Kasumi-1 (cell line): ENCODE results near the gene SASH1.
"Not testable (repeated sequence)": the region's sequence is repeated elsewhere in the genome, so short reads cannot be mapped to it uniquely, and the experiment has no call there.

ENCODE experiments used
- DNase-seq, 2 experiments: peaks; one replicate each; lab custom pipeline; 2025; lab: John Stamatoyannopoulos, UW

The SASH1 gene

DNA sequence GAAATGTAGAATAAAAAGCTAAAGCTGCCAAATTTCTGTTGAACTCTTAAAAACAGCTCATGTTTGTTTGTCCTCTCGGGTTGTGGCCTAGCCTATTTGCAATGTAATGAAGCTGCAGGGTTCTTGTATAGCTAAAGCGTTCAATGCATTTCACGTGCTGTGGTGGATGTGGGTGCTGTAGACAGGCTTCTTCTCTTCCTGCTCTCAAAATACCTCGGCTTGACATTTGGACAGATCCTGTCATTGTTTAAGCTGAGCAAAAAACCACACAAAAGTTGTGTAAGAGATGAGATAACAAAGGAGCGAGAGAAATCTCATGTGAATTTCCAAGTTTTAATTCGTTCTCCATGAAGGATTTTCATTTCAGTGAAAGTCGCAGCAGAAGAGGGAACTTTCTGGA is 207.9 kb downstream of the SASH1 start:
- DNase-seq = peak; percentile 66 to 69

DNA sequence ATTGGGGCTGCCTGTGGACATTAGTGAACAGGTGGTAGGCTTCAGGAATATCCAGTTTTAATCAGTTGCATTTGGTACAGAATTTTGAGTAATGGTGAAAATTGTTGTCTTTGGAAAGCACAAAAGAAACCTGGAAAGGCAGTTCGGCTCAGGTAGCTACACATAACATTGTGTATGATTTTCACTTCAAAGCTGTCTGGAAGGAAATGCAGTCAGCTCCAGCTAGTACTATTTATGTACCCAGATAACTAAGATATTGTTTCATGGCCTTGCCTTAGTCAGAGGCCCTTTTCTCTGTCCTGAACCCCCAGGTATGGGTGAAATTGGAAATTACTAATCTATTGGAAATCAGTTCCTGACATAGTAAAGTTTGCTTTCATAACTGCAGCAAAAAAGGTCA is 208.6 kb downstream of the SASH1 start:
- DNase-seq = no peak

GRCh38 chr6:148556410-148556809 is 213.8 kb downstream of the SASH1 start:
- DNase-seq = peak in 1 of 2 experiments; percentile 6

GRCh38 chr6:148557796-148558321 is 215.2 kb downstream of the SASH1 start:
- peak; percentile 61 to 64 for DNase-seq

- DNase-seq = peak; percentile 3 to 31
Observed at GRCh38 chr6:148559848-148560433, 217.3 kb downstream of the SASH1 start.

- no peak for DNase-seq
Observed at GRCh38 chr6:148561629-148562028, 219.0 kb downstream of the SASH1 start.

DNA sequence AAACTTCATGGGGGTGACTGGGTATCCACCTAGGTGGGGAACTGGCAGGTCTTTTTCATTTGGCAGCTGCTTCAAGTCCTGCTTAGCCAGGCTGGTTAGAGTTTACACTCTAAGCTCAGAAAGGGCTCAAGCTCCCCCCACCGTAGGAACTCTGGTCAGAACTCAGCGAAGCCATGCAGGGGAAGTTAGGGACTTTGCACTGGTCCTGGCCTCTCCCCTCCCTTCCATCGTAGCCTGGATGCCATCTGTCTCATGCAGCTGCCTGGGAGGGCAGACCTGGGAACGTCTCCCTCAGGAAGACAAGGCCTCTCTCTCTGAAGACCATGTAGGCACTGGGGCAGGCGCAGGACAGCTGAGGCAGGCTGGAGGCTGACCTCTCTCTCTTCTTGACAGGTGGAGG is 220.4 kb downstream of the SASH1 start:
- DNase-seq = no peak

DNA sequence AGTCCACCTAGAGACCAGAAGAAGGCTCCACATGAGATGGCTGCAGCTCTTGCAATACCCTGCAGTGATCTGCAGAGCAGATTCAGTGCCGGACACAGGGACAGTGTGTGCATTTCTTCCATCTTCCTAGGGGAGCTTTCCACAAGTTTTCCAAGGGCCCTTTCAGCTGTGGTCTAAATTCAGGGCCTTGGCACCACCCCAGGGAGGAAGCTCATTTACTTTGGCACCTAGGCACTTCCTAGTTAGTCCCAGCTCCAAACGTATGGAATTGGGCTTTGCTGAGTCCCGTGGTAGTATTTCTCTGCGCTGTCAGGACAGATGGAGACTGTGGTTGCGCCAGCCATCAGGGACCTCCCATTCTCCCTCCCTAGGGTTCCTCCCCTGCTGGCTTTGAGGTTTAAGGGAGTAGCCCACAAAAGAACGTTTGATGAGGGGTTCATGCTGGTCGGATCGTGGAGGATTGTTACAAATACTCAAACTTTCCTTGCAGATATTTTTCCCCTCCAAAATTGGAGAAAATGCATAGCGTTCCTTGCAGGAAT is 221.9 kb downstream of the SASH1 start:
- DNase-seq = no peak

DNA sequence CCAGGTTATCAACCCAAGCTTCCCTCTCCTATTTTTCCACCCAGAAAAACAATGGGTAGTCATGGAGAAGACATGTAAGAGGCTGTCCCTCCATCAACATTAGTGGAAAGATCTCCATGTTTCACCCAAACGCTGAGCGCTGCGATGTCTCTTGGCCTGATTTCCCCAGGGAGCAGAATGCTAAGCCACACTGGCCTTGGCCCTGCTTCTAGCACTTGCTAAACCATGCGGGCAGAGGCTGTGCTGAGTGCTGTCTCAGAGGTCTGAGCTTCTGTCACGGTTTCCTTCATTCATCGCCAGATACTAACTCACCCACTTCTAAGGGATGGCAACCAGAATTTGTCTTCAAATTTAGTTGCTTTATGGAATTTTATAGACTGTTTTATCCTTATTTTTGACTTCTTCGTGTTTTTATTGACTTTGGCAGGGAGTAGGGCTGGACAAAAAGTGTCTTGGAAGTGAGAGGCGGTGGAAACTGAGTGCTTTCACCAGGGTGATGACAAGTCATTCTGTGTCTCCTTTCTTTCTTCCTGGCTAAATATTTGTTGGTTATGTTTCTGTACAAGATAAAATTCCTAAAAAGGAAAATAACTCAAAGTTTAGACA is 222.8 kb downstream of the SASH1 start:
- no peak for DNase-seq

- DNase-seq = no peak
Observed at GRCh38 chr6:148565930-148566663, 223.5 kb downstream of the SASH1 start.

DNA sequence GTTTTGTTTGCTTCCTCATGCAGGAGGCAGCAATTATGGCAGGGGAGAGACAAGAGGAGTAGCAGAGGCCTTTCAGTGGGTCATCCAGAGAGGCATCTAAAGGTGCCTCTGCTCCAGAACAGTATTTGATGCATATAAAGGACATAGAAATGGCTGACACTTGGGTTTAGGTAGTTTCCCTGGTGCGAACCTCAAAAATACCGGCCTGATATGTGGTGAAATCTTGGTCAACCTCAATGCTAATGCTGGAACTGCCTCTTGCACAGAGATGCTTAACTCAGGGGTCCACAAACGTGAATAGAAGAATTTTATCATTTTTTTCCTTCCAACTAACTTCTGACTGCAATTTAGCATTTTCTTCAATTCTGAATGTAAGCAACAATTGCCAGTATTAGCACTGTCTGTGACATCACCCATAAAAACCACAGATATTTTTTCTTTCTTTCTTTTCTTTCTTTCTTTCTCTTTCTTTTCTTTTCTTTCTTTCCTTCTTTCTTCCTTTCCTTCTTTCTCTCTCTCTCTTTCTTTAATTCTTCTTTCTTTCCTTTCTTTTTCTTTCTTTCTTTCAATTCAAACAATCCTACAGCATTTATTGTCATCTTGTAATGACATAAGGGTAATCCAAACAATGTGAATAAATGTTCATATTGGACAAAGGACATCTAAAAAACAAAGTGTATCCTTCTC is 224.2 kb downstream of the SASH1 start:
- no peak for DNase-seq

DNA sequence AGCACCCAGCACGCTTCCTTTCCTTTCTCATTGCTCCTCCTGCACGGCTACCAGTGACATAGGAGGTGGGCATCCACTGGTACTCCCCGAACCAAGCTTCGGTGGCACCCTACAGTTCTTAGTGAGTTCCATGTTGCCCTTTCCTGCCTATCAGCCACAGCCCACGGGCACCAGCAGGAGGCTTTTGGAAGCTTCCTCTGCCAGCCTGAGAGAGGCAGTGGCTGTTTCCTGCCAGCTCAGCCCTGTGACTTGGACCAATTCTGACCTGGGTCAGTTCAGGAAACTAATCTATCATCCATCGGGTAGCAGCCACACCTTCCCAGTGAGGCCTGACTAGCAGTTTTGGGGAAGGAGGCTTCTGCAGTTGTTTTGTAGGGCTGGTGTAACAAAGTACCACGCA is 227.8 kb downstream of the SASH1 start:
- DNase-seq = no peak

DNA sequence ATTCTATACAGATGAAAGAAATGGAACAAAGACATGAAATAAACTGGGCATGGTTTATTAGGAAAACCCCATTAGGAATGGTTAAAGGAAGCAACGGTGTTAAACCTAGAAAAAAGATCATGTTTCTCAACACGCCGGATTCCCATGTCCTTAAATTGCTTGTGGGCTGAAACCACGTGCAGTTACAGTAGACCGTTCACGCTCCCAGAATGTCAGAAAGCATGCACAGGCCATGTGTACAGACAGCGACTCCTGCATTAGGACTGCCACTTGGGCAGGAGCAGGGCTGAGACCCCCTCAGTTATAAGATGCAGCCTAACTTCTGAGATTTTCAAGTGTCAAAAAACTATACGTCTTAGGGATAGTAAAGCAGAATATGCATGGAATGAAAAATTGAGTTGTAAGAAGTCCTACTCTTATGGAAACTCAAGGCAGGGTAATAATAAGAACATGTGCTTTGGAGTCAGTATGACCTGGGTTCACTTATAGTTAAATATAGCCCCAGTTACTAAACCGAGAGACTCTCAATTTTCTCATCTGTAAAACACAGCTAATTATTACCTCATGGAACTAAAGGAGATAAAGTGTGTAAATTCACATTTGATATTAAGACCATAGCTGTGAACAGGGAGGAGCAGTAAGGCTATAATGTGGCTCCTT is 230.2 kb downstream of the SASH1 start:
- DNase-seq = no peak

GRCh38 chr6:148573922-148574321 is 231.3 kb downstream of the SASH1 start:
- DNase-seq = no peak

- peak; percentile 83 to 86 for DNase-seq
Observed at GRCh38 chr6:148577687-148578488, 235.2 kb downstream of the SASH1 start.

GRCh38 chr6:148578489-148578814 is 235.8 kb downstream of the SASH1 start:
- no peak for DNase-seq

GRCh38 chr6:148578837-148579565 is 236.4 kb downstream of the SASH1 start:
- no peak for DNase-seq

DNA sequence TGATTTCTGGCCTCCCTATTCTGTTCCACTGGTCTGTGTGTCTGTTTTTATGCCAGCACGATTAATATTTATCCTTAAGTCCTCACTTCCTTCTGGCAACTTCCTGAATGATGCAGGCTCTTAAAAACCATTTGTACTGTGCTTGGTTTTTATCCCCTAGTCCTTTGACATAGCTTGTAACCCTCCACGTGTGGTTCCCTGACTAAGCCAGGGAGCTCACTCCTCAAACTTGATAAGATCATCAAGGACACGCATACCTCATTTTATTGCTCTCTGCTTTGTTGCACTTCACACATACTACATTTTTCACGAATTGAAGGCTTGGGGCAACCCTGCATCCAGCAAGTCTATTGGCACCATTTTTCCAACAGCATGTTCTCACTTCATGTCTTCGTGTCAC is 237.8 kb downstream of the SASH1 start:
- DNase-seq = no peak

- DNase-seq = no peak
Observed at GRCh38 chr6:148583631-148584030, 241.0 kb downstream of the SASH1 start.

- DNase-seq = not testable (repeated sequence)
Observed at GRCh38 chr6:148585641-148586040, 243.0 kb downstream of the SASH1 start.
